ENCODE results near the gene IPO8.

Gene IPO8

DNA sequence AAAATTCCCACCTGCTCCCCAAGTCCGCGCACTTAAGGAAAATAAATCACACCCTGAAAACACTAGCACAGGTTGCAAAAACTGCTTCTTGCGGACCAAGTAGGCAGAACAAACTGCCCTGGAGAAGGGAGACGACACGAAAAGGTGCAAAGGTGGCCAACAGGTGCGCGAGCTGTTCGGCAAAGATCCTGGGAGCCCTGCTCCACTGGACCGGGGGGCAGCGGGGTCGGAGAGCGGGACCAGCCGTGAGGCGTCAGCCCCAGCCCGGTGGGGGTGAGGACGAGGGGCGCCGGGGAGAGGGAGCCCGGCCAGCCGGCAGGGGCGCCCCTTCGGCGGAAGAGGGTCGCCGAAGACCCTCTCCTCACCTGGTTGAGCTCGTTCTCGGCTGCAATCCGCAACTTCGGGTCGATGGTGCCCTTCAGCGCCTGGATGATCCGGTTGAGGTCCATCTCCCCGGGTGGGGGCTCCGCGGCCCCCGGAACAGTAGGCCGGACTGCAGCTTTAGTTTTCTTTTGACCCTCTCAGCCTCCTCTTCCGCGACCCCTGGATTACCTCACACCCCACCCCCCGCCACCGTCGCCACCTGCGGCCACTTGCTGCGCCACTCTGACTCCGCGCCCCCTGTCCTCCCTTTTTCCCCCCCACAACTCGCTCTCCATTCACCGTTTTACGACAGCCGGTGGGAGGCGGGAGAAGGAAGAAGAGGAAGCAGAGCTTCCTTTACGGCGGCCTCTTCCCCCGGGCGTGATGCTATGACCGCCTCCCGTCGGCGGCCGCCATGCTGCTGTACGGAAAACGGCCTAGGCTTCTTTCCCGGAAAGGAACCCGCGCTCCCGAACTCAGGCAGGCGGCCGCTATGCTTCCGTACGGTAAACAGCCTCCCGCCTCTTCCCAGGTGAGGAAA lies at the start of gene IPO8:
Gene IPO8 (minus strand): TSS at position 671 of the 904 bp plus-strand sequence. CDS start 222 bp downstream, at position 449.
- DNase-seq = peak; percentile 93

DNA sequence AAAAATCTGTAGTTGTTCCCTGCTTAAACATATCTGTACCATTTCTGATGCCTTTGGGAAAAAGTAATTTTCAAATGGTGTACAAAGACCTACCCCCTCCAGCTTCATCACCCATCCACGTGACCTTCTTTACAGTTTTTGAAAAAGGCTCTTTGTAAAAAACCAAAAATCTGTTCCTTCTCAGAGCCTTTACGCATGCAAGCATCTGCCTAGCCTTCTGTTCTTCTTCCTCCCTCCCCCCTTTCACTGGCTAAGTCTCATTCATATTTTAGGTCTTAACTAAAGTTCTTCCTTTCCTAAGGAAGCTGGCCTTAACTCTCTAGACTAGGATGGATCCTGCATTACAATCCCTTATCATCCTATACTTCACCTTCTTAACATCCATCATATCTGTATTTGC lies 48.7 kb upstream of the IPO8 start:
- no peak for DNase-seq

DNA sequence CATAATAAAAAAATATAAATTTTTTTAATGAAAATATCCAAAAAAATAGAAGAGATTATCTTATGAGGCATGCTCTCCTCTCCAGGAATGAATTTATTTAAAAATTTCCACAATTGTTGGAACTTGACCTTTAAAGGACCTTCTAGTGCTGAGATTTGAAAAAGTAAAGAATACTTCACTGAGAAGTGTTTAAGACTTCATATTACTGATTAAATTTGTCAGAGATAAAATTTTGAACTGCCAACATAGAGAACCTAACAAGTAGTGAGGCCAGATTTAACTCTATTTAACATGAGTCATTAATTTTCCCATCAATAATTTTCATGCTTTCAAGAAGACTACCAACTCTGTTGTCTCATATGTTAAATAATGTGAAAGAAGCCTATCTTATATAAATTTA lies 44.6 kb upstream of the IPO8 start:
- DNase-seq = no peak

DNA sequence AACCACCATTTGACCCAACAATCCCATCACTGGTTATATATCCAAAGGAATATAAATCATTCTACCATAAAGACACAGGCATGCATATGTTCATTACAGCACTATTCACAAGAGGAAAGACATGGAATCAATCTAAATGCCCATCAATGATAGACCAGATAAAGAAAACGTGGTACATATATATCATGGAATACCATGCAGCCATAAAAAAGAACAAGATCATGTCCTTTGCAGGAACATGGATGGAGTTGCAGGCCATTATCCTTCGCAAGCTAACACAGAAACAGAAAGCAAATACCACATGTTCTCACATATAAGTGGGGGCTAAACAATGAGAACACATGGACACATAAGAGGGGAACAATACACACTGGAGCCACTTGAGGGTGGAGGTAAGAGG lies 43.4 kb upstream of the IPO8 start:
- DNase-seq = no peak

DNA sequence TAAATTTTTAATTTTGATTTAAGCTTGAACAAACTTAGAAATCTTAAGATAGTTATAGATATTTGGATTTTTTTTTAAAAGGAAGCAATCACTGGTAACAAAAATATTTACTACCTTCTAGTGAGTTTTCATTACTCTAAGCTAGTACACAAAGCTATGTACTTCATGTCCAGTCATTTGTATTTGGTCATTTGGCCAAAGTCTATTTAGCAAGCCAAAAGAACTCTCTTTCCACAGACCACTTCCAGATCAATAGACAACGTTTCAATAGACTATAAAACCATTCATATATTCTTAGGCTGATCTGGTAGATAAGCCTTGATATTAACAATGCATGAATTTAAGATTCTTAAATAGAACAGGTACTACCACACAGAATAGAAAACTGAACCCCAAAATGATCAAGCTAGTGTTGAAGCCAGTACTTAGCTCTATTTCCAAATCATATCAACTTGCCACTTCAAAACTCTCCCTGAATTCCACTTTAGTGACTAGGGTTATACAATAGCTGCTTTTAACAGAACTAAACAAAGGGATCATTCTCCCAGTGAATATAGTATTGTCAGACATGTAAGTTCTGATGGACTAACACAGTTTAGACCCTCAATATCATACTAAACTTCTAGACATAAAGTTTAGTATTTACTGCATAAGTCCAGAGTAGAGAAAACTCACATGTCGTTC lies 37.4 kb upstream of the IPO8 start:
- DNase-seq = no peak

DNA sequence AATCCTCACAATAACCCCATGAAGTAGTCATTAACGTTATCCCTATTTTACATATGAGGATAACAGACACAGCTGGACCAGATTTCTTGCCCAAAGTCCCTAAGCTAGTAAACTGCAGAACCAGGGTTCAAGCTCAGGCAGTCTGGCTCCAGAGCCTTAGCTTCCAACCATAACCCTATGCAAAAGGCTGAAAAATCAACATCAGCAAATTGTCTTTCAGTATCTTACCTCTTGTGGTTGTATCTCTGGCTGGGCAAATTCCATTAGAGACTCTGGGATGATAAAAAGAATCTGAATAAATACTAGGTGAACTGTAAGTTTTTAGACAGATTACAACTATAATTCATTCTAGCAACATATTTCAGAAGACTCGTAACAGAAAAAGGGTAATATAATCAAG lies 34.3 kb upstream of the IPO8 start:
- DNase-seq = no peak

DNA sequence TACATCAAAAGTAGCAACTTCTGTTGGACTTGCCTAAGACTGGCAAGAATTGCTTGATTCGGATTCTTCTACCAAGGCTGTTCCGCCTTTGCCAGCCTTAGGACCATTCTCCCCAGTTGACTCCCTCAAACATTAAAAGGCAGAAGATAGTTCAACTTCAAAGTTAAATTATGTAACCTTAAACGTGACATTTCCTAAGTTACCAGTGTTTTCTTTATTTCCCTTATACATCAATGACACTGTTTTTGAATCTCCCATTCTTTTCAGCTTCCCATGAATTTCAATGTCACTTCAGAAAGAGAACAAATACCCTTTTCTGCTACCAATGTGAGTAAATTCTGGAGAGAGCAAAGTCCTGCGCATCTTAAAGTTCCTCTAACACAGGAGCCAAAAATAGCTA lies 33.9 kb upstream of the IPO8 start:
- no peak for DNase-seq

DNA sequence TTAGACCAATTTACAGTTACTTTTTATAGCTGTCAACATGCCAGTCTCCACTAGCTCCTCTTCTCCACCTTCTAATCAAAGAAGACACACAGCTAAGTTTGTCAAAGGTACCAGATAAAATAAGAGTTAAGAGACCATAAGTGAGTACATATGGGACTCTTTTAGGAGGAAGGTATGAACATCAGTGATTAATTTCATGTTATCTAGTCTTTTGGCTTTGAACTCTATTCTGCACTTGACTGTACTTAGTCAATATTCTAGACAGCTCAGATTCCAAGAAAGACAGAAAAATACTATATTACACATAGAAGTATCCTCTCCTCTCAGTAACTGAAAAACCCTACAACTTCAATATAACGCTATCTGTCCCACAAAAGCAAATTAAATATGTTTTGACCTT lies 31.0 kb upstream of the IPO8 start:
- no peak for DNase-seq

DNA sequence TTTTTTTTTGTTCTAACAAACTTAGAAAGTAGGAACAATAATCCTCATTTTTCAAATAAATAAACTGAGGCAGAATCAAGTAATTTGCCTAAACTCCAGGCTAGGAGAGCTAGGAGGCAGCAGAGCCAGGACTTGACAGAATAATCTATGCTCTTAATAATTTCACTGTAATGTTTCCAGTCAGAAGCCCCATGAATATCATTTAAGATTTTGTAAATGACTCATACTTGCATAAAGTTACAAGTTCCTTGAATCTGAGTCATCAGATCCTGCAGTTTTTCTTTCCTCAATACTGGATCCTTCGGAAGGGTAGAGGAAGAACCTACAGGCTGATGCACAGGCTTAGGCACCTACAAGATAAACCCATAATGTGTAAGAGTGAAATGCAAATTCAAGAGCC lies 30.1 kb upstream of the IPO8 start:
- DNase-seq = no peak

DNA sequence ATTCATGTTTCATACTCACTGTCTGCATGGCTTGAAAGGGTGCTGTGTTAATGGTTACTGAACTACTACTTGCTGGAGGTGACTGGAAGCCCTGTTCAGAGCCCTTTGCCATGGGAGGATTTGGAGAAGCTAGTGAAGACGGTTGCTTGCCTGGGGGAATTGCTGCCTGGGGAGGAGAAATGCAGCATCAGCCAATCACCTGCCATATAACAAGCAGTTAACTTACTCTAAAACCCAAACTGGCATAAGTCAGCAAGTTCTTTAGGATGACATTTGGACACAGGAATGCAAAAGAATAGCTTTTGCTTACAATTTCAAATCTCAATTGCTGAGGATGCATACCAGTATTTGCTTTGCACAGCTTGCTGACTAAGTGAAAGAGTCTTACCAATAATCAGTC lies 23.4 kb upstream of the IPO8 start:
- peak; percentile 85 for DNase-seq

DNA sequence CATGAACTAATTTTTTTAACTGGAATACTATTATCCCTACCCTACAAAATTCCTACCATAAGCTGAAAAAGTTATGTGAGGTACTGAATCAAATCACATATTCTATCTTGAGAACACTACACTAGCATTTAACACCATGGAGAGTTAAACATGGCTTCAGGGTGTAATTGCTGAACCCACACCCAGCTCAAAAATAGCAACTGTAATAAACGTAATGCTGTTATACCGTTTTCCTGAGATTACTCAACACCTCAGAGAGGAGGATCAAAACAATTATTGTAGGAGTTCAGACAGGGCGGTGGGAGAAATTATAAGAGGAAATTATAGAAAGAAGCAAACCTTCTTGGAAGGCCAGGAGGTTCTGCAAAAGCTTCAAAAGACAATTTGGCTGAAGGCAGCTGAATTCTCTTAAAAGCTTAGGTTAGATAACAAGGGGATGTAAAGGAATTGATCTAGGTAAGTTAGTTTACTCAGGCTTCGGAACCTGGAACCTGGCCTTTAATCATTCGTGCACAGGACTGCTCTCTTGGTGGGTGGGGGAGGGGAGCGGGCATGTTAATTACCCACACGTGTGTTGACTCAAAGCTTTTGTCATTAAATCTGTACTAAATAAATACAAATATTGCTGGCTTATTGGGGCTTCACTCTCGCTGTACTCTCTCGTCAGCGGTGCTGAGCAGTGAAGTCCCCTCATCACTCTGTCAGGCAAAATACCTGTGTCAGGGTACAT lies 12.1 kb upstream of the IPO8 start:
- DNase-seq = no peak

DNA sequence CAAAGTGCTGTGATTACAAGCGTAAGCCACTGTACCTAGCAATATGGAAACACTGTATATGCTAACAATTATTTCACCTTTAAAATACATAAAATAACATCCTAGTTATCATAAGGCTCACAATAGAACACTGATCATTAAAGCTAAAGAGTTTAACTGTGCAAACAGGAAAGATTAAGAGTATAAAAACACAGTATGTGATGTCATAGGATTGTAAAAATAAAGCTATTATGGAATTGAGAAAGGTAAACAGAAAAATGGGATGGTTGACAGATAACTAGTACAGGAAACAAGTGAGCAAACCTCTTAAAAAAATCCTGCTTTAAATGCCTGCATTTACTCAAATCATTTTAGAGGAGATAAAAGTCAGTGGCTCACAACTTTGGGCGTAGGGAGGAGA lies 10.8 kb upstream of the IPO8 start:
- no peak for DNase-seq

DNA sequence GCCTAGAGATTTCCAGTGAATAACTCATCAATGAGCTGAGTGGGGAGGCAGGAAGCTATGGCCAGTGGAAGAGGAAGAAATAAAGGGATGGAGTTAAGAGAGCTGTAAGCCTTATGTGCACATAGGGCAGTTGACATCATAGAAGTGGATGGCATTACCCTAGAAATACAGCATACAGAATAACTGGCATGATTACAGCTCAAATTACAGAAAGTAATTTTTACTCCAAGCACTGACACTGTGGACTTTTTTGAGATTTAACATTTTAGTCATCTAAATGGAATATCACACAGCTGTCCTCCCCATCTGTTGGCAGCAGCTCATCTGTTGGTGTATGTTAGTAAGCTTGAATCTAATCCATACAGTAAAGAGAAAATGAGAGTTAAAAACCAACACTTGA lies 5.4 kb upstream of the IPO8 start:
- no peak for DNase-seq

DNA sequence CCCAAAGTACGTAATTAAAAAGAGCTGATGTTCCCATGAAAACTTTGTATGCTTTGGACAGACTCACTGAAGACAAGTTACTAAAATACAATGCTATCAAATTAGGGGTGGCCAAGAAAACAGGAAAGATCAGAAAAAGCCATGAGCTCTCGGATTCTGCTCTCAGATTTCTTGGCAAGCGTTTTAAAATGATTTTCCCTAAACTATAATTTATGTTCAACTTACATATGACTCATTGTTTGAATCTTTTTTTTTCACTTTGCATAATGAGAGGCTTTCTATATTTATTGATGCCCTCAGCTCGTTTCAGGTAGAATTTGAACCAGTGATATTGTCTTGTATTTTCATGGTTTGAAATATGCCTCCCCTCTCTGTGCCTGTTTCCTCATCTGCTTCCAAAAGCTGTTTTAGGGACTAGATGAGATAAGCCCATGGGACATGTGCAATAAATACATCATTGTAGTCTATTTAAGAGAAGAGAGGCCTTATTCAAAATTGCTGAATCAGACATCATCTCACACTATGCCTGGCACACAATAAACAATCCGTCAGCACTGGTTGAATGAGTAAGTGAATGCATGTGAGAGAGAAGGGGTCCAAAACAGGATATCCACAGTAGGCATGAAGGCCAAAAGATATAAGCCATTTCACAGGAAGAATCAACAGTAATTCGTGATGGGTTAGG lies 4.7 kb upstream of the IPO8 start:
- no peak for DNase-seq

DNA sequence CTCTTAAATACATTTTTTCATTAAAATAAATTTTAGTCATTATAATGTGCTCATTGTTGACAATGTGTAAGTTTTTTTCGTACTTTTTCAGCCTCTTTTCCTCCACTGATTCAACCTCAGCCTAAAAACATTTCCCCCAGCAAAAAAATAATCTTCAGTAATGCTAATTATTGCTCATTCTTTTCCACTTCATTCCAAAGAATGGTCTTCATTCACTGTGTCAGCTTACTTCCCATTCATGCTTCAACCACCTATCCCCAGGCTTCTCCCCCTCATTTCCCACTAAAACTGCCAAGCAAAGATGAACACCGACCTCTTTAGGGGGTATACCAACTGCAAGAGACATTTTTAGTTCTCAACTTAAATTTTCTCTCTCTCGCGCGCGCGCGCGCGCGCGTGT lies 2.7 kb upstream of the IPO8 start:
- DNase-seq = no peak

DNA sequence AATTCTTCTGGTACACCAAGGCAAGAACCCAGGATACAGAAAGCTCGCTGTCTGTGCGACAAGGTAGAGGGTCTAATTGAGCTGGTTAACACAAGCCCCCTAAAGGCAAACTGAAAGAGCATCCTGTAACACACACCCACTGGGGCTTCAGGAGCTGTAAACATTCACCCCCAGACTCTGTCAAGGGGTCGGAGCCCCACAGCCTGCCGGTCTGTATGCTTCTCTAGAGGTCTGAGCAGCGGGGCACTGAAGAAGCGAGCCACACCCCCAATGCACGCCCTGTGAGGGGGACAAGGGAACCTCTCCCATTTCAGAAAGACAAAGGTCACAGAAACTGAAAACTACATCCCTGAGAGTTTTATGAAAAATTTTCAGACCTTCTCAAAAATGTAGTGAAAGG lies 1.3 kb upstream of the IPO8 start:
- no peak for DNase-seq

DNA sequence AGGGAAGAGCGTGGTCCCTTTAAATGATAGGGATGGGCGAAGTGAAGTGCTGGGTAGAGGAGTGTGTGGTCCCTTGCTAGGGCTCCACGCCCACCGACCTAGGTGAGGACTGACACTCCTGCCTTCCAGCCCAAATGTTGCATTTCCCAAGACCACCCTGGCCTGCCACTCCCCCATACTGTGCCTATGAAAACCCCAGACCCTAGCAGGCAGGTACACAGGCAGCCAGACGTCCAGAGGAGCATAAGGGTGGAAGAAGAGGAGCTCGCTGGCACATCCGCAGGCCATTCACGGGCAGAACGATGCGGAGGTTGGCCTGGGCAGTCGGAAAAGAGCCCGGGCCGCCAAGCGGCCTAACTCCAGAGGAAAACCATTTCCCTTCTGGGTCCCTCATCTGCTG lies 817 bp upstream of the IPO8 start:
- no peak for DNase-seq

DNA sequence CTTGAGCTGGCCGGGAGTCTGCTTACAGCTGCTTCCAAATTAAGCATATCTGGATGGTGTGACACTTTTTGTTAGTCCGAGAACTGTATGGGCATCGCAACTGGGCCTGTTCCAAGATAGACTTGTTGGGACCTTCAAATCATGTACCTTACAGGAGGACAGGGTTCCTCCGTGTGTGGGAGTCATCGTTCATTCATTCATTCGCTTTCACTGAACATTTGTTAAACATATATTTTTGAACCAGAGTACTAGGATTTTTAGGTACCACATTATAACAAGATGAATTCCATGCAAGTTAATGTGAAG lies 387 bp upstream of the IPO8 start:
- no peak for DNase-seq

DNA sequence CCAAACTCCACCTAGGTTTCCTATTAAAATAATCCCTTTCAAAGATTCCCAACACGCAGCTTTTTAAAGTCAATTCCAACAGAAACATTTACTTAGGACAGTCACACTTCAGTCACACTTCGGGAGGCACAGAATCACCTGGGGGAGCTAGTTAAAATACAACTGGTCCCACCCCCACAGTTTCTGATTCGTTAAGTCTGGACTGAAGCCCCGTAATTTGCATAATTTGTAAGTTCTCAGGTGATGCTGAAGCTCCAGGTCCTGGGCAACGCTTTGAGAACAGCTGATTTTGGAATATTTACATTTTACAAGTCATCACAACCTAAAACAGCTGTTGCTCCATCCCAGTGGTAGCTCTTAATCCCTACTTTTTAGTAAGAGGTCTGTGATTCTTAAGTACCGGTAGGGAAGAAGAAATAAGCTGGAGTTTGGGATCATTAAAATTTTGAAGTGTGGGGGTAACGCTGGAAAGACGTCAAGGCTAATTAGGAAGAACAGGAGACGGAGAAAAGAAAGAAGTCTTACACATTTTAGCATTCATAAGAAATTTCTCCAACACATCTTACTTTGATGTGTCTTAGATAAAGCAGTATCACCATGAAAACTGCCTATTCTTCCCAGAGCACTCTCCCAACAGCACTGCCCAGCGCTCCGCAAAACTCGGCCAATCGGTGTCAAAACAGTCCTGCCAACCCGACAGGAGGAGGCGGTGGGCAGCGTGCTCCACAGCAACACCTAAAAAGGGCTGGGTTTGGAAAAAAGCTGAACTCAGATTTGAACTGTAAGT lies 1.1 kb downstream of the IPO8 start:
- DNase-seq = peak; percentile 63

DNA sequence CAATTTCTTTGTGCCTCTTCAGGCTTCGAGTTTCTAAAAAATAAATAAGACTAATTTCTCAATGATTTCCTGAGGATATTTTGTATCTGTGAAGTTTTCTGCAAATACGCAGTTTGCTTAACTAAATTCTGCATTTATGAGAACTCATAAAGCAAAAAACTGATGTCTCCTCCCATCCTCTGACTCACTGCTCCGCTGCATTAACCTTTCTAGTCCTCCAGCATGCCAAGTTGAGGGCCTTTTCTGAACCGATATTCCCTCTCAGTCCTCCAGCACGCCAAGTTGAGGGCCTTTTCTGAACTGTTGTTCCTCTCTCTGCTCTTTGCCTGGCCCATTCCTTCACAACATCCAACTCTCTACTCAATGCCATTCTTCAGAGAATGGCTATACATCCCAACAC lies 3.2 kb downstream of the IPO8 start:
- no peak for DNase-seq

DNA sequence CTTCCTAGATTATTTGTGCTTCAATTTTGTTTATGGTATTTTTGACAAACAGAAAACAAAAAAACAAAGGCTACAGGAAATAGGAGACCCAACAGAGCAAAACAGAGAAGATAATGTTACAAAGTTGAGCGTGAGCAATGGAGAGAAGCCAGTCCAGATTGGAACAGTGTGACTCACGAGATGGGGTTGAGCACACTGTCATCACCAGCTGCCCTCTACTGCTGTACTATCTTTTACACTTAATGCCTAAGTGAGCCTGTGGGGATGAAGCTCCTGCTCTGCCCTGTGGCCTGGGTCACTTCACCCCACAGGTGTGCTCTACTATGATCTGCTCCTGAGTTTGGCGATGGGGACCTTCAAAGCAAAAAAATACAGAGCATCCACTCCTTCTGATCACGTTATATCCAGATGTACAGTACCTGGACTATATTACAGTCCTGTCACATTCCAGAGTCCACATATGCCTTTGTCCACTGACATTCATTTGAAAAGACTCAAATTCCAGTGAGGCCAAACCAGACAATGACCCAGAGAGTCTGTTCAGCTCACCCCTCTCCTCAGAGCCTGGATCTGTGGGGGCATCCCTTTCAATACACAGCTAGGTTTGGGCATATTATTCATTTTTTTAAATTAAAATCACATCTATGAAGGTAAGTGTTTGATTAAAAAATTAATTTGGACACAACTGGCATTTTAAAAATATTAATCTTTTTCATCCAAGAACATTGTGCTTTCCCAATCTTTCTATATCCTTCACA lies 4.4 kb downstream of the IPO8 start:
- no peak for DNase-seq

Data from RPMI8226 (cell line).